GM12892 (cell line): ENCODE measurements around the gene SIRT3.

Experiments
- POLR2A ChIP-seq: IDR thresholded peaks from 2 replicates; pipeline ENCODE4 v1.6.1; 2011; ENCODE audit warnings: low read depth, low read length, control low read depth
- POLR2AphosphoS5 ChIP-seq: IDR thresholded peaks from 2 replicates; pipeline ENCODE4 v1.6.1; 2011; ENCODE audit warnings: low read depth, low read length, control low read depth
- TAF1 ChIP-seq: IDR thresholded peaks from 2 replicates; pipeline ENCODE4 v1.6.1; 2011; ENCODE audit warnings: low read depth, mild to moderate bottlenecking, control low read depth, low read length, borderline replicate concordance

DNA sequence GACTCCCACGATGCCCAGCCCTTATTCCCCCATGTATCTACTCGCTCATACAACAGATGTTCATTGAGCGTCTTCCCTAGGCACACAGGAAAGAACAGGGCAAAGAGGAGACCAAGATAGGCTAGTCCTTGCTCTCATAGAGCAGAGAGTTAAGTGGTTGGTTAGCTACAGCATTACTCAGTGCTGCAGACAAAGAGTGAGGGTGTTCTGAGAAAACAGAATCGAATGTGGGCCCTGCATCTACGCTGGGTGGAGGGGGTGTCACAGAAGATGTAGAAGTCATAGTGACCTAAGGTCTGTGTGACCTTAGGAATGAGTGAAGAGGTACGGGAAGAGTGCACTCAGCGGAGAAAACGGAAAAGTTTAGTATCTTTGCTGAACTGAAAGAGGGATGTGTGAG lies 12.9 kb upstream of the SIRT3 start:
- TF ChIP-seq POLR2AphosphoS5 (no peak; the same call in 1 of the 2 replicates), POLR2A (no peak), TAF1 (no peak)
